HEK293T (cell line): ENCODE data around the gene NUBP1.

Source experiments
- CTCF ChIA-PET: fragments of 350-600 bp; formaldehyde crosslinking; extraction: SDS; loops from one replicate; lab custom pipeline; 2021; ENCODE audit warnings: antibody characterized with exemption, inconsistent platforms; lab: Yijun Ruan, JAX
- POLR2A ChIA-PET: fragments of 350-600 bp; formaldehyde crosslinking; extraction: SDS; loops from one replicate; lab custom pipeline; 2020; ENCODE audit warnings: antibody characterized with exemption, inconsistent platforms; lab: Yijun Ruan, JAX
- DNase-seq: peaks from one replicate; pipeline ENCODE4 v3.0.0; 2012; ENCODE audit warnings: mixed read lengths; ENCODE audit errors: extremely low spot score
- ARNT ChIP-seq: fragments of 450-650 bp; IDR thresholded peaks from 2 replicates; pipeline ENCODE4 v1.6.1; 2017; ENCODE audit warnings: mild to moderate bottlenecking
- BHLHE40 ChIP-seq: fragments of 450-650 bp; IDR thresholded peaks from 2 replicates; pipeline ENCODE4 v1.6.1; 2016; ENCODE audit warnings: mild to moderate bottlenecking, moderate library complexity, borderline replicate concordance
- CTBP1 ChIP-seq: fragments of 450-650 bp; IDR thresholded peaks from 2 replicates; pipeline ENCODE4 v1.6.1; 2016; ENCODE audit warnings: borderline replicate concordance
- ELF4 ChIP-seq: fragments of 450-650 bp; IDR thresholded peaks from 2 replicates; pipeline ENCODE4 v1.6.1; 2017; ENCODE audit warnings: antibody characterized with exemption
- FOXA1 ChIP-seq: fragments of 450-650 bp; IDR thresholded peaks from 2 replicates; pipeline ENCODE4 v1.6.1; 2016; ENCODE audit warnings: mild to moderate bottlenecking
- FOXK2 ChIP-seq: fragments of 450-650 bp; IDR thresholded peaks from 2 replicates; pipeline ENCODE4 v1.6.1; 2016; ENCODE audit warnings: mild to moderate bottlenecking
- FOXM1 ChIP-seq: fragments of 450-650 bp; IDR thresholded peaks from 2 replicates; pipeline ENCODE4 v1.6.1; 2017; ENCODE audit warnings: mild to moderate bottlenecking, borderline replicate concordance
- HDGF ChIP-seq: fragments of 450-650 bp; IDR thresholded peaks from 2 replicates; pipeline ENCODE4 v1.6.1; 2017; ENCODE audit warnings: antibody characterized with exemption, borderline replicate concordance
- L3MBTL2 ChIP-seq: fragments of 450-650 bp; conservative IDR thresholded peaks from 2 replicates; pipeline ENCODE4 v1.6.1; 2016; ENCODE audit warnings: mild to moderate bottlenecking
- LEF1 ChIP-seq: fragments of 450-650 bp; IDR thresholded peaks from 2 replicates; pipeline ENCODE4 v1.6.1; 2017; ENCODE audit warnings: mild to moderate bottlenecking, borderline replicate concordance
- NFRKB ChIP-seq: fragments of 450-650 bp; IDR thresholded peaks from 2 replicates; pipeline ENCODE4 v1.6.1; 2016; ENCODE audit warnings: mild to moderate bottlenecking, moderate library complexity
- PKNOX1 ChIP-seq: fragments of 450-650 bp; IDR thresholded peaks from 2 replicates; pipeline ENCODE4 v1.6.1; 2016
- SP1 ChIP-seq: fragments of 450-650 bp; IDR thresholded peaks from 2 replicates; pipeline ENCODE4 v1.6.1; 2017
- SUZ12 ChIP-seq: fragments of 450-650 bp; IDR thresholded peaks from 2 replicates; pipeline ENCODE4 v1.6.1; 2016; ENCODE audit warnings: mild to moderate bottlenecking
- TARDBP ChIP-seq: fragments of 450-650 bp; IDR thresholded peaks from 2 replicates; pipeline ENCODE4 v1.6.1; 2016
- ZNF384 ChIP-seq: fragments of 450-650 bp; IDR thresholded peaks from 2 replicates; pipeline ENCODE4 v1.6.1; 2016

The NUBP1 gene

GRCh38 chr16:10756574-10756973 is 12.9 kb downstream of the NUBP1 start:
- ChIA-PET CTCF (no interaction called here), POLR2A (no interaction called here)
- TF ChIP-seq CTBP1 = no peak
- TF ChIP-seq ELF4 = no peak
- TF ChIP-seq FOXM1 = no peak
- TF ChIP-seq FOXA1 = no peak
- no peak for TF ChIP-seq ZNF384
- TF ChIP-seq ARNT = no peak
- no peak for TF ChIP-seq PKNOX1
- TF ChIP-seq HDGF = no peak
- no peak for TF ChIP-seq SUZ12
- no peak for TF ChIP-seq FOXK2
- no peak for TF ChIP-seq BHLHE40
- TF ChIP-seq TARDBP = no peak
- TF ChIP-seq NFRKB = no peak
- TF ChIP-seq SP1 = no peak
- no peak for TF ChIP-seq L3MBTL2
- DNase-seq = no peak

GRCh38 chr16:10760858-10761257 is 17.2 kb downstream of the NUBP1 start:
- POLR2A ChIA-PET = interaction anchor here (0.9 kb wide), 1 partner anchor 17 kb away, joined by 3 read pairs; the partner anchor contains the start of gene NUBP1
- CTCF ChIA-PET = no interaction called here

GRCh38 chr16:10761373-10761772 is 17.7 kb downstream of the NUBP1 start:
- ChIA-PET POLR2A (no interaction called here), CTCF (no interaction called here)
- no peak for DNase-seq
- TF ChIP-seq ELF4 = no peak
- no peak for TF ChIP-seq SP1
- no peak for TF ChIP-seq L3MBTL2
- no peak for TF ChIP-seq NFRKB
- no peak for TF ChIP-seq FOXM1
- no peak for TF ChIP-seq BHLHE40
- no peak for TF ChIP-seq FOXA1
- TF ChIP-seq TARDBP = no peak
- TF ChIP-seq CTBP1 = no peak
- no peak for TF ChIP-seq SUZ12
- TF ChIP-seq LEF1 = no peak
- no peak for TF ChIP-seq PKNOX1
- TF ChIP-seq ARNT = no peak
- no peak for TF ChIP-seq HDGF
- TF ChIP-seq FOXK2 = no peak
- TF ChIP-seq ZNF384 = no peak

More at GRCh38 chr16:10760858-10761257, 17.2 kb downstream of the NUBP1 start:
- no peak for DNase-seq
- TF ChIP-seq ZNF384 (no peak), BHLHE40 (no peak), NFRKB (no peak), FOXM1 (no peak), FOXK2 (no peak), HDGF (no peak)

- CTCF ChIA-PET = no interaction called here
- POLR2A ChIA-PET = no interaction called here
- TF ChIP-seq PKNOX1 (no peak), ZNF384 (no peak), LEF1 (no peak), FOXM1 (no peak), NFRKB (no peak), L3MBTL2 (no peak), SUZ12 (no peak), ELF4 (no peak), FOXA1 (no peak), BHLHE40 (no peak), SP1 (no peak), ARNT (no peak), CTBP1 (no peak), FOXK2 (no peak), HDGF (no peak), TARDBP (no peak)
- DNase-seq = no peak
Measured at GRCh38 chr16:10762336-10763016, 18.8 kb downstream of the NUBP1 start.

GRCh38 chr16:10763456-10763855 is 19.8 kb downstream of the NUBP1 start:
- TF ChIP-seq FOXM1 (no peak), PKNOX1 (no peak), L3MBTL2 (no peak), BHLHE40 (no peak), SP1 (no peak)
- ChIA-PET POLR2A (no interaction called here), CTCF (no interaction called here)
- DNase-seq = no peak

GRCh38 chr16:10765772-10766171 is 22.1 kb downstream of the NUBP1 start:
- POLR2A ChIA-PET = no interaction called here

More at GRCh38 chr16:10765772-10766171, 22.1 kb downstream of the NUBP1 start:
- DNase-seq = no peak
- TF ChIP-seq NFRKB (no peak), ARNT (no peak), FOXK2 (no peak)
- CTCF ChIA-PET = no interaction called here
